Panc1 (cell line): ENCODE results near the gene OSER1. TPM values are rescaled to one million over a fixed set of nuclear protein-coding genes. Genes with fewer than 3 reads are reported as not detected.

Experiments
- ATAC-seq: fragments of 200-7000 bp; cut with Tn5 transposase; 2 replicates; pipeline ENCODE4 v1.9.1; 2020; ENCODE audit warnings: mild to moderate bottlenecking, moderate library complexity
- BruUV-seq: library from RNA; stranded (reverse); fragments of 400-500 nt; replicated peaks from 2 replicates; lab custom pipeline; 2021; lab: Mats Ljungman, UMichigan
- CTCF ChIA-PET: fragments of 300-600 bp; sonication (Branson Sonifier 250); formaldehyde crosslinking; loops from one replicate; lab custom pipeline; 2022; ENCODE audit warnings: antibody characterized with exemption; lab: Charles Lee
- POLR2A ChIA-PET: fragments of 300-600 bp; sonication (Branson Sonifier 250); formaldehyde crosslinking; loops from one replicate; lab custom pipeline; 2022; ENCODE audit warnings: antibody characterized with exemption; lab: Charles Lee
- DNase-seq: peaks from one replicate; pipeline ENCODE4 v3.0.0-alpha.2; 2010; ENCODE audit warnings: low read depth, low spot score
- H3K27ac ChIP-seq: 2 replicates; pipeline ENCODE4 v1.5.1; 2011; ENCODE audit warnings: mild to moderate bottlenecking, low read length, inconsistent platforms
- H3K27me3 ChIP-seq: fragments of 200-500 bp; sonication (Bioruptor generic); 2 replicates; pipeline ENCODE4 v1.6.0; 2014; ENCODE audit warnings: low read length, inconsistent platforms; ENCODE audit not compliant: control insufficient read depth, insufficient read depth
- H3K36me3 ChIP-seq: fragments of 200-500 bp; sonication (Bioruptor generic); 2 replicates; pipeline ENCODE4 v1.5.1; 2014; ENCODE audit warnings: inconsistent platforms, mild to moderate bottlenecking, low read length, moderate library complexity; ENCODE audit not compliant: control insufficient read depth, insufficient read depth
- H3K4me1 ChIP-seq: 2 replicates; pipeline ENCODE4 v1.5.1; 2011; ENCODE audit warnings: inconsistent platforms, mild to moderate bottlenecking, low read length, moderate library complexity; ENCODE audit not compliant: control insufficient read depth, insufficient read depth
- H3K4me3 ChIP-seq, 2 experiments: 2 replicates each; pipeline ENCODE4 v1.5.1; 2011 to 2012; ENCODE audit warnings: low read depth in 2 of 2, low read length in 2 of 2, mild to moderate bottlenecking in 2 of 2, inconsistent platforms in 1 of 2, moderate library complexity in 1 of 2
- H3K9me3 ChIP-seq: fragments of 200-500 bp; sonication (Bioruptor generic); 2 replicates; pipeline ENCODE4 v1.5.1; 2014; ENCODE audit warnings: low read depth, mild to moderate bottlenecking, inconsistent platforms, low read length, moderate library complexity; ENCODE audit not compliant: control insufficient read depth, insufficient read depth
- CTCF ChIP-seq: fragments of 450-650 bp; IDR thresholded peaks from 2 replicates; pipeline ENCODE4 v1.5.1; 2017; ENCODE audit warnings: mild to moderate bottlenecking
- POLR2AphosphoS5 ChIP-seq: IDR thresholded peaks from 2 replicates; pipeline ENCODE4 v1.6.1; 2012; ENCODE audit warnings: mild to moderate bottlenecking, low read depth, low read length, moderate library complexity
- REST ChIP-seq, 2 experiments: IDR thresholded peaks; 2 replicates each; pipeline ENCODE4 v1.6.1; 2011 to 2012; ENCODE audit warnings: low read depth in 2 of 2, control low read depth in 1 of 2, low read length in 1 of 2, mild to moderate bottlenecking in 1 of 2, moderate library complexity in 1 of 2; ENCODE audit not compliant: insufficient read depth in 1 of 2
- SIN3A ChIP-seq: IDR thresholded peaks from 2 replicates; pipeline ENCODE4 v1.6.1; 2012; ENCODE audit warnings: low read depth, mild to moderate bottlenecking, low read length, moderate library complexity, borderline replicate concordance; ENCODE audit not compliant: insufficient read depth
- TCF7L2 ChIP-seq: IDR thresholded peaks from 2 replicates; pipeline ENCODE4 v1.6.1; 2011; ENCODE audit warnings: mild to moderate bottlenecking, low read depth, low read length, inconsistent platforms
- in situ Hi-C: cut with HindIII; loops from 2 replicates; pipeline ENCODE4 v1.10.0; 2016; ENCODE audit warnings: low sequenced_read_pairs, low pct_unique_long_range_greater_than_20kb
- intact Hi-C: fragments of 100-400 bp; cut with micrococcal nuclease; formaldehyde crosslinking; loops from one replicate; pipeline ENCODE4 v1.10.0; 2022; ENCODE audit not compliant: unreplicated experiment
- total RNA-seq: library from RNA; stranded (reverse); gene quantifications from one replicate; pipeline ENCODE4 v1.2.1, GENCODE V29; 2021; ENCODE audit not compliant: unreplicated experiment

OSER1 gene
- total RNA-seq, 1 experiment from 2014 or later, result 37.8 TPM

GRCh38 chr20:44188752-44189151 is 21.8 kb downstream of the OSER1 start:
- ATAC-seq (no peak), DNase-seq (no peak)
- no peak overlapping the region for H3K4me3 ChIP-seq
- POLR2A ChIA-PET, result no interaction called here
- in situ Hi-C loops (no loop called here), intact Hi-C loops (no loop called here)
- H3K4me1 ChIP-seq, result peaks cover 9% of the 10 kb centered on the region
- CTCF ChIA-PET, result interaction anchor here (5.0 kb wide), 1 partner anchor 71 kb away, joined by 63 read pairs; no protein-coding TSS in a partner anchor
- no TSS peak for BruUV-seq
- H3K27me3 ChIP-seq, result no peaks in the 10 kb centered on the region
- H3K36me3 ChIP-seq, result no peaks in the 10 kb centered on the region
- TF ChIP-seq CTCF (no peak), POLR2AphosphoS5 (no peak), REST (IDR thresholded peaks at IDR 0.05; ENCODE audit: insufficient read depth in 1 of 2, low read depth in 2 of 2, low read length in 1 of 2) (no peak), SIN3A (no peak), TCF7L2 (no peak)
- no peak overlapping the region for H3K27ac ChIP-seq
- no peaks in the 10 kb centered on the region for H3K9me3 ChIP-seq

- H3K4me3 ChIP-seq, result peak overlapping the region; percentile 43 to 69
- CTCF ChIA-PET, result interaction anchor here (0.6 to 5.0 kb wide), 3 partner anchors 28 to 71 kb away, joined by 3 to 63 read pairs (median 5); no protein-coding TSS in a partner anchor
- intact Hi-C loops (no loop called here), in situ Hi-C loops (no loop called here)
- POLR2A ChIA-PET, result no interaction called here
- peak; percentile 66 for ATAC-seq
- H3K36me3 ChIP-seq, result no peaks in the 10 kb centered on the region
- DNase-seq, result no peak
- no TSS peak for BruUV-seq
- H3K27me3 ChIP-seq, result no peaks in the 10 kb centered on the region
- no peak for TF ChIP-seq REST (IDR thresholded peaks at IDR 0.05; ENCODE audit: insufficient read depth in 1 of 2, low read depth in 2 of 2, low read length in 1 of 2)
- TF ChIP-seq CTCF, result no peak
- no peak for TF ChIP-seq TCF7L2
- no peak for TF ChIP-seq SIN3A
- TF ChIP-seq POLR2AphosphoS5, result no peak
- peak overlapping the region; percentile 58 for H3K27ac ChIP-seq
- H3K4me1 ChIP-seq, result peaks cover 9% of the 10 kb centered on the region
- H3K9me3 ChIP-seq, result no peaks in the 10 kb centered on the region
These were observed 22.5 kb downstream of the OSER1 start for GRCh38 chr20:44187772-44188709.
